Measurements from ENCODE around the gene ZCCHC9.
A peak's percentile ranks its signal among the peaks of the same experiment; 100 is the strongest.

ZCCHC9 gene

GRCh38 chr5:81305785-81306184 lies 4.4 kb downstream of the ZCCHC9 start:
- Histone ChIP-seq H2AFZ (ENCODE audit: low read length, unreplicated experiment) (no peak overlapping the region), H3K36me3 (ENCODE audit: insufficient read depth, low read length) (peaks cover 19% of the 10 kb centered on the region), H3K4me1 (ENCODE audit: control insufficient read depth, insufficient read depth, low read length, unreplicated experiment) (peaks cover 13% of the 10 kb centered on the region), H3K79me2 (ENCODE audit: control insufficient read depth, insufficient read depth, low read length, unreplicated experiment) (peaks cover 50% of the 10 kb centered on the region), H3K27me3 (ENCODE audit: insufficient read depth, low read length) (no peaks in the 10 kb centered on the region), H3K4me3 (ENCODE audit: low read depth, low read length) (no peak overlapping the region), H3K27ac (ENCODE audit: low read depth, low read length) (no peak overlapping the region)

GRCh38 chr5:81308836-81309235 lies 7.4 kb downstream of the ZCCHC9 start:
- Histone ChIP-seq H3K27me3 (ENCODE audit: insufficient read depth, low read length) (no peaks in the 10 kb centered on the region), H3K36me3 (ENCODE audit: insufficient read depth, low read length) (peaks cover 46% of the 10 kb centered on the region), H3K4me1 (ENCODE audit: control insufficient read depth, insufficient read depth, low read length, unreplicated experiment) (peaks cover 3% of the 10 kb centered on the region), H2AFZ (ENCODE audit: low read length, unreplicated experiment) (no peak overlapping the region), H3K79me2 (ENCODE audit: control insufficient read depth, insufficient read depth, low read length, unreplicated experiment) (peaks cover 22% of the 10 kb centered on the region), H3K27ac (ENCODE audit: low read depth, low read length) (no peak overlapping the region), H3K4me3 (ENCODE audit: low read depth, low read length) (no peak overlapping the region)

GRCh38 chr5:81310402-81311063 lies 9.1 kb downstream of the ZCCHC9 start:
- H3K27me3 ChIP-seq (ENCODE audit: insufficient read depth, low read length), result no peaks in the 10 kb centered on the region
- H3K4me1 ChIP-seq (ENCODE audit: control insufficient read depth, insufficient read depth, low read length, unreplicated experiment), result peaks cover 8% of the 10 kb centered on the region
- H3K27ac ChIP-seq (ENCODE audit: low read depth, low read length), result no peak overlapping the region
- no peak overlapping the region for H2AFZ ChIP-seq (ENCODE audit: low read length, unreplicated experiment)
- no peak overlapping the region for H3K4me3 ChIP-seq (ENCODE audit: low read depth, low read length)
- H3K79me2 ChIP-seq (ENCODE audit: control insufficient read depth, insufficient read depth, low read length, unreplicated experiment), result peaks cover 7% of the 10 kb centered on the region
- peaks cover 38% of the 10 kb centered on the region for H3K36me3 ChIP-seq (ENCODE audit: insufficient read depth, low read length)

- H3K27me3 ChIP-seq (ENCODE audit: insufficient read depth, low read length), result no peaks in the 10 kb centered on the region
- peaks cover 38% of the 10 kb centered on the region for H3K36me3 ChIP-seq (ENCODE audit: insufficient read depth, low read length)
- H3K4me1 ChIP-seq (ENCODE audit: control insufficient read depth, insufficient read depth, low read length, unreplicated experiment), result peaks cover 8% of the 10 kb centered on the region
- no peak overlapping the region for H2AFZ ChIP-seq (ENCODE audit: low read length, unreplicated experiment)
- H3K27ac ChIP-seq (ENCODE audit: low read depth, low read length), result no peak overlapping the region
- no peak overlapping the region for H3K4me3 ChIP-seq (ENCODE audit: low read depth, low read length)
- H3K79me2 ChIP-seq (ENCODE audit: control insufficient read depth, insufficient read depth, low read length, unreplicated experiment), result no peaks in the 10 kb centered on the region
Observed at GRCh38 chr5:81313278-81313677, 11.9 kb downstream of the ZCCHC9 start.

- H3K27me3 ChIP-seq (ENCODE audit: insufficient read depth, low read length), result no peaks in the 10 kb centered on the region
- H3K27ac ChIP-seq (ENCODE audit: low read depth, low read length), result no peak overlapping the region
- H3K4me3 ChIP-seq (ENCODE audit: low read depth, low read length), result no peak overlapping the region
- H3K4me1 ChIP-seq (ENCODE audit: control insufficient read depth, insufficient read depth, low read length, unreplicated experiment), result peaks cover 8% of the 10 kb centered on the region
- H2AFZ ChIP-seq (ENCODE audit: low read length, unreplicated experiment), result no peak overlapping the region
- no peaks in the 10 kb centered on the region for H3K79me2 ChIP-seq (ENCODE audit: control insufficient read depth, insufficient read depth, low read length, unreplicated experiment)
- peaks cover 38% of the 10 kb centered on the region for H3K36me3 ChIP-seq (ENCODE audit: insufficient read depth, low read length)
Observed at GRCh38 chr5:81313686-81314085, 12.3 kb downstream of the ZCCHC9 start.

GRCh38 chr5:81314581-81314980 lies 13.2 kb downstream of the ZCCHC9 start:
- no peak overlapping the region for H3K27ac ChIP-seq (ENCODE audit: low read depth, low read length)
- no peaks in the 10 kb centered on the region for H3K79me2 ChIP-seq (ENCODE audit: control insufficient read depth, insufficient read depth, low read length, unreplicated experiment)
- H3K4me1 ChIP-seq (ENCODE audit: control insufficient read depth, insufficient read depth, low read length, unreplicated experiment), result peaks cover 8% of the 10 kb centered on the region
- H3K4me3 ChIP-seq (ENCODE audit: low read depth, low read length), result no peak overlapping the region
- no peak overlapping the region for H2AFZ ChIP-seq (ENCODE audit: low read length, unreplicated experiment)
- H3K27me3 ChIP-seq (ENCODE audit: insufficient read depth, low read length), result no peaks in the 10 kb centered on the region
- H3K36me3 ChIP-seq (ENCODE audit: insufficient read depth, low read length), result peaks cover 30% of the 10 kb centered on the region

- H3K27me3 ChIP-seq (ENCODE audit: insufficient read depth, low read length), result no peaks in the 10 kb centered on the region
- H2AFZ ChIP-seq (ENCODE audit: low read length, unreplicated experiment), result no peak overlapping the region
- no peaks in the 10 kb centered on the region for H3K79me2 ChIP-seq (ENCODE audit: control insufficient read depth, insufficient read depth, low read length, unreplicated experiment)
- peaks cover 8% of the 10 kb centered on the region for H3K4me1 ChIP-seq (ENCODE audit: control insufficient read depth, insufficient read depth, low read length, unreplicated experiment)
- H3K4me3 ChIP-seq (ENCODE audit: low read depth, low read length), result no peak overlapping the region
- H3K36me3 ChIP-seq (ENCODE audit: insufficient read depth, low read length), result peaks cover 30% of the 10 kb centered on the region
- H3K27ac ChIP-seq (ENCODE audit: low read depth, low read length), result peak overlapping the region; percentile 42
Observed at GRCh38 chr5:81315336-81315735, 13.9 kb downstream of the ZCCHC9 start.

GRCh38 chr5:81315830-81316229 lies 14.4 kb downstream of the ZCCHC9 start:
- Histone ChIP-seq H3K4me1 (ENCODE audit: control insufficient read depth, insufficient read depth, low read length, unreplicated experiment) (peaks cover 8% of the 10 kb centered on the region), H3K27me3 (ENCODE audit: insufficient read depth, low read length) (no peaks in the 10 kb centered on the region), H3K79me2 (ENCODE audit: control insufficient read depth, insufficient read depth, low read length, unreplicated experiment) (no peaks in the 10 kb centered on the region), H3K4me3 (ENCODE audit: low read depth, low read length) (no peak overlapping the region), H3K27ac (ENCODE audit: low read depth, low read length) (0 out of 2 replicates have a peak overlapping the region, but pooled peaks have one; percentile 16), H3K36me3 (ENCODE audit: insufficient read depth, low read length) (peaks cover 26% of the 10 kb centered on the region), H2AFZ (ENCODE audit: low read length, unreplicated experiment) (no peak overlapping the region)

GRCh38 chr5:81316571-81316970 lies 15.2 kb downstream of the ZCCHC9 start:
- Histone ChIP-seq H2AFZ (ENCODE audit: low read length, unreplicated experiment) (no peak overlapping the region), H3K36me3 (ENCODE audit: insufficient read depth, low read length) (peaks cover 20% of the 10 kb centered on the region), H3K27ac (ENCODE audit: low read depth, low read length) (no peak overlapping the region), H3K4me3 (ENCODE audit: low read depth, low read length) (no peak overlapping the region), H3K79me2 (ENCODE audit: control insufficient read depth, insufficient read depth, low read length, unreplicated experiment) (no peaks in the 10 kb centered on the region), H3K27me3 (ENCODE audit: insufficient read depth, low read length) (no peaks in the 10 kb centered on the region), H3K4me1 (ENCODE audit: control insufficient read depth, insufficient read depth, low read length, unreplicated experiment) (peaks cover 8% of the 10 kb centered on the region)

GRCh38 chr5:81317536-81317935 lies 16.1 kb downstream of the ZCCHC9 start:
- no peak overlapping the region for H3K4me3 ChIP-seq (ENCODE audit: low read depth, low read length)
- no peaks in the 10 kb centered on the region for H3K79me2 ChIP-seq (ENCODE audit: control insufficient read depth, insufficient read depth, low read length, unreplicated experiment)
- peaks cover 8% of the 10 kb centered on the region for H3K4me1 ChIP-seq (ENCODE audit: control insufficient read depth, insufficient read depth, low read length, unreplicated experiment)
- H3K27me3 ChIP-seq (ENCODE audit: insufficient read depth, low read length), result no peaks in the 10 kb centered on the region
- H2AFZ ChIP-seq (ENCODE audit: low read length, unreplicated experiment), result no peak overlapping the region
- H3K36me3 ChIP-seq (ENCODE audit: insufficient read depth, low read length), result peaks cover 11% of the 10 kb centered on the region
- H3K27ac ChIP-seq (ENCODE audit: low read depth, low read length), result no peak overlapping the region

GRCh38 chr5:81326554-81326953 lies 25.2 kb downstream of the ZCCHC9 start:
- Histone ChIP-seq H2AFZ (ENCODE audit: low read length, unreplicated experiment) (no peak overlapping the region), H3K79me2 (ENCODE audit: control insufficient read depth, insufficient read depth, low read length, unreplicated experiment) (no peaks in the 10 kb centered on the region)

More at GRCh38 chr5:81326554-81326953, 25.2 kb downstream of the ZCCHC9 start:
- Histone ChIP-seq H3K4me1 (ENCODE audit: control insufficient read depth, insufficient read depth, low read length, unreplicated experiment) (no peaks in the 10 kb centered on the region), H3K27ac (ENCODE audit: low read depth, low read length) (no peak overlapping the region), H3K27me3 (ENCODE audit: insufficient read depth, low read length) (no peaks in the 10 kb centered on the region), H3K36me3 (ENCODE audit: insufficient read depth, low read length) (no peaks in the 10 kb centered on the region), H3K4me3 (ENCODE audit: low read depth, low read length) (no peak overlapping the region)

All from ACC112 (cell line).